Measurements from ENCODE around the gene UGT3A1.

DNA sequence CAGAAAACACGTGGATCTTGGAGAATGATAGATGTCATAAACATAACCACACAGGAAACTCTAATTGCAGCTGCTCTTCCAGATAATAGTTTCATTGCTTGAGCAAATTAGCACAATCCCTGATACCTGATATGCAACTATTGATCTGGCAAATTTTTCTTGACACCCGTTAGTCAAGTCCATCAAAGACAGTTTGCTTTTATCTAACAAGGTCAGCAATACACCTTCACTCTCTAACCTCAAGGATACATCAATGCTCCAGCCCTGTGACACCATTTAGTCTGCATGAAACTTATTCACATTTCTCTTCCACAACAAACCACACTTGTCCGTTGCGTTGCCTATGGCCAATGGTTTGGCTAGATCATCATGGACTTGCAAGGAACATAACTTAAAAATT lies 16.6 kb downstream of the UGT3A1 start:
- TF ChIP-seq POLR2AphosphoS5 (IDR thresholded peaks at IDR 0.05; ENCODE audit: low read depth, low read length) (no peak), POLR2A (IDR thresholded peaks at IDR 0.05; ENCODE audit: low read depth, low read length) (no peak)
